ENCODE measurements around the gene BCL3. TPM values are rescaled to one million over a fixed set of nuclear protein-coding genes. Genes with fewer than 3 reads are reported as not detected.
"Not testable (repeated sequence)": the region's sequence is repeated elsewhere in the genome, so short reads cannot be mapped to it uniquely, and the experiment has no call there.

BCL3 gene
- total RNA-seq, 4 donors from 2014 or later, result 26.6 to 88.9 (median 51.4) TPM

GRCh38 chr19:44708940-44709339, 39.6 kb upstream of the BCL3 start:
- Histone ChIP-seq H3K36me3 (no peaks in the 10 kb centered on the region), H3K4me3 (no peak overlapping the region), H3K9me3 (no peaks in the 10 kb centered on the region), H3K4me1 (no peaks in the 10 kb centered on the region), H3K27me3 (no peaks in the 10 kb centered on the region), H3K27ac (no peak overlapping the region)
- WGBS, 2 donors, result 89 to 90% methylated on average over 1 to 3 of the region's 5 CpGs
- DNase-seq, result no peak
- intact Hi-C loops (cut with DNase I), result no loop called here
- no peak for TF ChIP-seq CTCF (IDR thresholded peaks at IDR 0.05)
- no peak for TF ChIP-seq POLR2A (IDR thresholded peaks at IDR 0.05)

- H3K27me3 ChIP-seq; H3K36me3 ChIP-seq; H3K27ac ChIP-seq; H3K4me1 ChIP-seq; H3K4me3 ChIP-seq; H3K9me3 ChIP-seq; intact Hi-C loops (cut with DNase I); DNase-seq: not testable (repeated sequence)
- WGBS, 2 donors, result 77 to 80% methylated on average over 2 of the region's 4 CpGs
Observed at GRCh38 chr19:44709434-44710266, 38.9 kb upstream of the BCL3 start.

DNA sequence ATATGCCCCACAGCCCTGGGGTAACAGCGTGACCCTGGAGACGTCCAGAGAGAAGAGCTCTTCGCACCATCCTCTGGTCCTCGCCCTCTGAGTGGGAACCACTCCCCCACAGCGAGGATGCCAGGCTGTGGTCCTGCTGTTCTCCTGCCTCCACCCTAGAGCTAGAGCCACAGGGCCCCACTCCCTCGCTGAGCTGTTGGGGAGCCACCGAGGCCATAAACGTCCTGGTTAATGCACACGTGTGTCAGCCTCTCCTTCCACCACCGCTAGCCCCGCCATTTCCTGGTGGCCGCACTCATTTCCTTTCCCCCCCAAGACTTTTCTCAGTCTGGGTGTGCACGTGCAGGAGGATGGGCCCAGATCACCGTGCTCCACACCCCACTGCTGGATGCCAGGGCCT, 38.0 kb upstream of the BCL3 start:
- peaks cover 0 to 9% (median 0%) of the 10 kb centered on the region in 3 donors for H3K9me3 ChIP-seq
- TF ChIP-seq POLR2A (IDR thresholded peaks at IDR 0.05), result no peak
- TF ChIP-seq CTCF (IDR thresholded peaks at IDR 0.05), result no peak
- no peak for DNase-seq
- WGBS, 2 donors, result 64 to 74% methylated on average over 9 of the region's 14 CpGs
- H3K36me3 ChIP-seq, result no peaks in the 10 kb centered on the region
- no peaks in the 10 kb centered on the region for H3K27me3 ChIP-seq
- intact Hi-C loops (cut with DNase I), result no loop called here
- H3K4me3 ChIP-seq, result no peak overlapping the region
- no peak overlapping the region for H3K27ac ChIP-seq
- H3K4me1 ChIP-seq, result no peaks in the 10 kb centered on the region

- intact Hi-C loops (cut with DNase I), result no loop called here
- Histone ChIP-seq H3K27ac (no peak overlapping the region), H3K9me3 (peaks cover 0 to 9% (median 0%) of the 10 kb centered on the region in 3 donors), H3K27me3 (no peaks in the 10 kb centered on the region), H3K4me3 (no peak overlapping the region), H3K4me1 (peaks cover 0 to 5% (median 3%) of the 10 kb centered on the region in 3 donors), H3K36me3 (no peaks in the 10 kb centered on the region)
- no peak for DNase-seq
- TF ChIP-seq POLR2A (IDR thresholded peaks at IDR 0.05), result no peak
- TF ChIP-seq CTCF (IDR thresholded peaks at IDR 0.05), result no peak
- 42 to 59% methylated on average over 3 to 4 of the region's 4 CpGs for WGBS, 2 donors
Observed at GRCh38 chr19:44712864-44713515, 35.5 kb upstream of the BCL3 start.

GRCh38 chr19:44714597-44715169, 33.8 kb upstream of the BCL3 start:
- Histone ChIP-seq H3K4me3 (no peak overlapping the region), H3K36me3 (no peaks in the 10 kb centered on the region), H3K9me3 (peaks cover 0 to 9% (median 0%) of the 10 kb centered on the region in 3 donors), H3K4me1 (peaks cover 10 to 21% (median 18%) of the 10 kb centered on the region in 3 donors), H3K27me3 (no peaks in the 10 kb centered on the region), H3K27ac (no peak overlapping the region)
- intact Hi-C loops (cut with DNase I), result no loop called here
- no peak for DNase-seq
- TF ChIP-seq POLR2A (IDR thresholded peaks at IDR 0.05), result no peak
- no peak for TF ChIP-seq CTCF (IDR thresholded peaks at IDR 0.05)
- 46 to 50% methylated on average over 2 of the region's 2 CpGs for WGBS, 2 donors
